Thyroid gland (tissue), 4 donors: Measurements from ENCODE around the gene CDON.

ENCODE experiments used
- CTCF ChIP-seq, 6 experiments: fragments of 200-600 bp in 3 of 6; fragments of 450-650 bp in 3 of 6; sonication (generic) in 3 of 6; IDR thresholded peaks; one replicate each; pipeline ENCODE4 v1.5.1; 2016 to 2019; ENCODE audit warnings: antibody characterized with exemption in 6 of 6, mild to moderate bottlenecking in 2 of 6, inconsistent platforms in 1 of 6, moderate library complexity in 1 of 6
- POLR2A ChIP-seq, 2 donors: fragments of 450-650 bp; IDR thresholded peaks; one replicate each; pipeline ENCODE4 v1.6.1; 2017; ENCODE audit warnings: antibody characterized with exemption in 2 of 2, mild to moderate bottlenecking in 2 of 2, moderate library complexity in 1 of 2

- TF ChIP-seq CTCF (IDR thresholded peaks at IDR 0.05) (no peak), POLR2A (IDR thresholded peaks at IDR 0.05) (no peak)
Observed at GRCh38 chr11:125950178-125950490, 112.5 kb downstream of the CDON start.
